ENCODE results near the gene BCL10.

The BCL10 gene

GRCh38 chr1:85219853-85220610 lies 56.4 kb downstream of the BCL10 start:
- DNase-seq = no peak

- DNase-seq = no peak
Observed at GRCh38 chr1:85216697-85217096, 59.7 kb downstream of the BCL10 start.
